Sciatic nerve (tissue), 2 donors: ENCODE measurements around the gene TGIF2. TPM values are rescaled to one million over a fixed set of nuclear protein-coding genes. Genes with fewer than 3 reads are reported as not detected.

ENCODE experiments used
- ATAC-seq: fragments of 200-7000 bp; cut with Tn5 transposase; one replicate; pipeline ENCODE4 v1.9.1; 2020; ENCODE audit warnings: mild to moderate bottlenecking, moderate library complexity
- DNase-seq: peaks from one replicate; pipeline ENCODE4 v3.0.0-alpha.2; 2020; ENCODE audit warnings: low spot score
- intact Hi-C: fragments of 100-400 bp; cut with DNase I; formaldehyde crosslinking; loops from one replicate; pipeline ENCODE4 v1.14.2; 2022
- total RNA-seq: library from RNA; stranded (reverse); fragmentation: NEBNext Ultra II Directional; extraction: Animal tissue kit (Norgen Biotek cat#: 25700); gene quantifications from one replicate; pipeline ENCODE4 v1.2.1, GENCODE V29; 2021
- donor health status: DM: no; HTN: no; CAD: no.
- donor health status: DM: no; HTN: no; CAD: no.

Gene TGIF2
- total RNA-seq, 1 donor from 2014 or later, result 25.3 TPM

DNA sequence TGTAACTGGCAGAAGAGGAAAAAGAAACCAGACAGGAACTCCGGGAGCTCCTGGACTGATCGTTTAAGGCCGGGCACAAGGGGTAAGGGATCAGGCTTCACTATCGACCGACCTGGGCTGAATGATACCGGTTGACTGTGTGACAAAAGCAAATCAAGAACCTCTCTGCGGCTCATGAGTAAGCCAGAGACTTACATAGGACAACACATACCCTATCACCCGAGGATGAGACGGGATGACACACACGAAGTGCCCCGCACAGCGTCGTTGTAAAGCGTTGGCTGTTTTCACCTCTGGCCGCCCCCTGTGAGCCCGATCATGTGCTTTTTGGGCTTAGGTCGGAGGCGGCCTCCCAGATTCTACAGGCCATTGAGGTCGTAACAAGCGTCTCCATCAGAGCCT lies 695 bp upstream of the TGIF2 start:
- ATAC-seq (peak; percentile 30), DNase-seq (peak; percentile 61)
- intact Hi-C loops, result no loop called here

DNA sequence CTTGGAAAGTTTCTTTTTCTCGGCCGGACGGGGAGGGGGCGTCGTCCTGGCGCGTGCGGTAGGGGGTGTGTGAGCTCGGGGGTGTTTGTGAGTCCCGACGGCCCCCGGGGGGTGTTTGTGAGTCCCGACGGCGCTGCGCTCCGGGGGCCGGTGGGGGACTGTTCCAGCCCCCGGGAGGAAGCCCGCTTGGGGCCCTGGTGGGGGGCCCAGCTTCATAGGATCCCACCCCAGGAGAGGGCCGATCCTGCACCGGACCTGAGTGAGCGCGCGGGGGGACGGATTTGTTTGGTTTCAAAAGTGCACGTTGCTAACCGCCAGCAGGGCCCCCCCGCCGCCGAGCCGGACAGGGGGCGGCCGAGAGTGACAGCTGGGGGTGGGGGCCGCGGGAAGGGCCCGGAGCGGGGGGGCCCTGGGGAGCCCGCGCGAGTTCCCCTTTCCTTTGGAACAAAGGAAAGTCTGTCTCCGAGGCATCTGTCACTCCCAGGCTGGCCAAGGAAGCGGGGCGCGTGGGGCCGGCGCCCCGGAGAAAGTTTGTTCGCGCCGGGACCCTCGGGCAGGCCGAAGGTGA lies 485 bp downstream of the TGIF2 start:
- ATAC-seq (peak; percentile 33), DNase-seq (peak; percentile 82)
- intact Hi-C loops, result no loop called here

DNA sequence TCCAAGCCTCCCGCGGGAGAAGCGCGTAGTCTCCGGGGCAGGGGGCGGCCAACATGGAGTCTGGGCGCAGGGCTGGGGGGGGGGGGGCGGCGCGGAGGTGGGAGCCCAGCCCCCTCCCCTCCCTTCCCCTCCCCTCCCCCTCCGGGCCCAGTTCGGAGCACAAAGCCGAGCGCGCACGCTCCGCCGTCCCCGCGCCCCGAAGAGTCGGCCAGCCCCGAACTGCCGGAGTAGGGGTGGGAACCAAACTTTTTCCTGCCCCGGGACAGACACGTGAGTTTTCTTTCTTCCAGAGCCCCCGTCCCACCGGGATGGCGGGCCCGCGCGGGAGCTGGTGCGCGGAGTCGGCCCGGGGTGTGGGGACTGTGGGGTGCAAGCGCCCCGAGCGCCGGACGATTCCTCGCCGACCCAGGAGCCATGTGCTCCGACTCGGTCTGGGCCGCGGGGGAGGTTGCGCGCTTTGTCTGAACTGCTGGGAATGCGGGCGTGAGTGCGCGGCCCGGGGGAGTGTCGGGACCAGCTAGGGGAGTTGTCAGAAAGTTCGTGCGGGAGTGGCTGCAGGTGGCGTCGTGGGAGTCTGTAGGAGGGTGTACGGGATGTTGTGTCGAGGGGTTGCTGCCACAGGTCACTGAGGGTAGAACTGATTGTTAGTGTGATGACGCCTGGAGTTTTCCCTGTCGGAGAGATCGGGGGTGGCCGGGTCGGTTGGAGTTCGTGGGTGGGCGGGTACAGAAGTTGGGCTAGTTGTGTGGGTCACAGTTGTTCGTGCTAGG lies 1.2 kb downstream of the TGIF2 start:
- intact Hi-C loops, result no loop called here
- ATAC-seq (peak; percentile 38), DNase-seq (peak; percentile 79)

DNA sequence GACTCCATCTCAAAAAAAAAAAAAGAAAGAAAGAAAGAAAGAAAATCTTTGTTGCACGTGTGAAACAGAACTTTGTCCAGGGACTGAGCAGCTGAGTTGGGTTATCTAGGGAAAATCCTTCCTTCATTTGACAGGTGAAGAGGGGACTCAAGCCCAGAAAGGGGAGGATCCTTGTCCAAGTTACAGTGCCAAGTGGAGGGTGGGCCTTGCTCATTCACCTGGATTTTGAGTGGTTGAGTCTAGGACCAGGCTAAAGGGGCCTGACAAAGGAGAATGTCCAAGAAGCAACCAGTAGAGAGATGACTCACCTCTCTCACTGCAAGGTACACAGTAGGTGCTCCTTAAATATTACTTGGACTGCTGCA lies 2.7 kb downstream of the TGIF2 start:
- ATAC-seq, result no peak
- intact Hi-C loops, result no loop called here
- DNase-seq, result no peak

DNA sequence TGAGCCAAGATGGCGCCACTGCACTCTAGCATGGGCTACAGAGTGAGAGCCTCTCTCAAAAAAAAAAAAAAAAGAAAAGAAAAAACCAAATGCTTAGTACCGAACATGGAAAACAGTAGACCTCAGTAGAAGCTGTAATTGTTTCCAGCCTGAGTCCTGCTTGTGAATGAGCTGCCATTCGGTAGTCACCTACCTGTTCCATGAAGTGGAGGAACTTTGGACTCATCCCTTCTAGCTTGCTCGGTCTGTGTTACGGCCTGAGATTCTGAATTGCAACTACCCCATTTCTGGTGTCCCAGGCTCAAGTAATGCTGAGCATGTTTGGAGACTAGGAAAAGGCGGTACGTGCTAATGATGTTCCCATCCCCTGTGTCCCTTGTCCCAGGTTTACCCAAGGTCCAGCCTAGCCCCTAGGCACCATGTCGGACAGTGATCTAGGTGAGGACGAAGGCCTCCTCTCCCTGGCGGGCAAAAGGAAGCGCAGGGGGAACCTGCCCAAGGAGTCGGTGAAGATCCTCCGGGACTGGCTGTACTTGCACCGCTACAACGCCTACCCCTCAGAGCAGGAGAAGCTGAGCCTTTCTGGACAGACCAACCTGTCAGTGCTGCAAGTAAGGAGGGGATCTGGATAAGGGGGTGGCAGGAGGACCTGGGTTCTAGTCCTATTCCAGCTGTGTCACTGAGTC lies 5.1 kb downstream of the TGIF2 start:
- DNase-seq (no peak), ATAC-seq (no peak)
- intact Hi-C loops, result no loop called here

DNA sequence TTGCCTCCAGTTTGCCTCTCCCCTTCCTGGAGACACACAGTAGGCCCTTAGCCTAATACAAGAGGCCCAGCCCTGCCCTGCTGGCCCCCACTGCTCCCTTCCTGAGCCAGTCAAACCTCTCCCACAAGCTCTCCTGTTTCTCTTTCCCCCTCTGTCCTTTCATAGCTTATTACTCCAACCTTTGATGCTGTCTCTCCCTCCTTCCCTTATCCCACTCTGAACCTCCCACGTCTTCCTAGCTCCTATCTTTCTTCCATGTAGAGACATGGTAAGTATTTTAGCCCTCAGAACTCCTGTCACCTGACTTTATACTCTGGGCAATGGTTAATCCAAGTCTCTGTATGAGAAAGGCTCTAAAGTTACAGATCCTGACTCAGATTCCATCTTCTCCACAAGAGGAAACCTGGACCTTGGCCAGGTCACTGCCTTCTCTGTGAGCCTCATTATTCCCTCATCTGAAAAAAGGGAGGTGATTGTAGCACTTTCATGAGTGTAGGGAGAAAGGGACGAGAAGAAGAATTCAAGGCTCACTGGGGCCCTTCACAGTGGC lies 6.7 kb downstream of the TGIF2 start:
- DNase-seq, result no peak
- intact Hi-C loops, result no loop called here

DNA sequence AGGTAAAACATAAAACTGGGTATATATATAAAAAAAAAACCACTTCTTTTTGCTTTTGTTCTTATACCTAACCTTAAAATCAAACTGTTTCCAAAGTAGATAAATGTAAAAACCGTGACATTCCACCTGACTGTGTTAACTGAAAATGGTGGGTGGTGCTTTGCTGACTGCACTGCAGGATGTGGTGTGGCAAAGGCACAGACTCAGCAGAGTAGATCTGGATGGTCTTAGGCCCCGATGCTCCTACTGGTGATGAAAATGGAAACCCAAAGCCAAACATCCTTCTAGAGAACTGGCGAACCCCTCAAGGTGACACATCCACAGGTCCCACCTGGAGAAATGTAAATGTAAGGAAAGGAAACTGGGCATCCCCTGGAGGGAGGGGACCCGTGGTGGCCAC lies 8.9 kb downstream of the TGIF2 start:
- DNase-seq (no peak), ATAC-seq (no peak)
- intact Hi-C loops, result no loop called here

More for the DNA sequence above, 6.7 kb downstream of the TGIF2 start:
- no peak for ATAC-seq

DNA sequence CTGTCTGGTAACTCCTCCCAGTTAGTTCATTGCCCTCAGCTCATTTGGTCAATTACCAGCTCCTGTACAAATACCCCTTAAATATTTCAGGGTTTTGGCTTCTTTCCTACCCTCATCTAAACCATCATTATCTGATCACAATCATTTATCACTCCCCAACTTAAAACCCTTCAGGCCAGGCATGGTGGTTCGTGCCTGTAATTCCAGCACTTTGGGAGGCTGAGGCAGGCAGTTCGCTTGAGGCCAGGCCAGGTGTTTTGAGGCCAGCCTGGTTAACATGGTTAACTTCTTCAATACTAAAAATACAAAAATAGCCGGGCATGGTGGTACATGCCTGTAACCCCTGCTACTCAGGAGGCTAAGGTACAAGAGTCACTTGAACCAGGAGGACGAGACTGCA lies 9.4 kb downstream of the TGIF2 start:
- intact Hi-C loops, result no loop called here
- ATAC-seq (no peak), DNase-seq (no peak)

DNA sequence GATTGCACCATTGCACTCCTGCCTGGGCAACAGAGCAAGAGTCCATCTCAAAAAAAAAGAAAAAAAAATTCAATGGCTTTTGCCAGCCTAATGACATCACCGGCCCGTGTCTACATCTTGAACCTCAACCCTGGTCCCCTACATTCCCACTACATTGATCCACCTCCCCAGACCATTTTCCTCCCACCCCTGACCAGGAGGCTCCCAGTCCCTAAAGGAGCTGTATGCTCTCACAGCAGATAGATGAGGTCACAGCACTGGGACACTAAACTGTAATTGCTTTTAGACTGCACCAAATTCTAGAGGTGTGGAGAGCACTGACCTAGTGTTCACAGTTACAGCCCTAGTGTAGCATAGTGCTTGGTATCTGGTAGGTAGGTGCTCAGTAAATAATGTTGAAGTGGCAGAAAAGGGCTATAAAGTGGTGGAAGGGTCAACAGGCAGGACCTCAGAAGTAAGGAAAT lies 10.7 kb downstream of the TGIF2 start:
- ATAC-seq, result no peak
- intact Hi-C loops, result no loop called here

DNA sequence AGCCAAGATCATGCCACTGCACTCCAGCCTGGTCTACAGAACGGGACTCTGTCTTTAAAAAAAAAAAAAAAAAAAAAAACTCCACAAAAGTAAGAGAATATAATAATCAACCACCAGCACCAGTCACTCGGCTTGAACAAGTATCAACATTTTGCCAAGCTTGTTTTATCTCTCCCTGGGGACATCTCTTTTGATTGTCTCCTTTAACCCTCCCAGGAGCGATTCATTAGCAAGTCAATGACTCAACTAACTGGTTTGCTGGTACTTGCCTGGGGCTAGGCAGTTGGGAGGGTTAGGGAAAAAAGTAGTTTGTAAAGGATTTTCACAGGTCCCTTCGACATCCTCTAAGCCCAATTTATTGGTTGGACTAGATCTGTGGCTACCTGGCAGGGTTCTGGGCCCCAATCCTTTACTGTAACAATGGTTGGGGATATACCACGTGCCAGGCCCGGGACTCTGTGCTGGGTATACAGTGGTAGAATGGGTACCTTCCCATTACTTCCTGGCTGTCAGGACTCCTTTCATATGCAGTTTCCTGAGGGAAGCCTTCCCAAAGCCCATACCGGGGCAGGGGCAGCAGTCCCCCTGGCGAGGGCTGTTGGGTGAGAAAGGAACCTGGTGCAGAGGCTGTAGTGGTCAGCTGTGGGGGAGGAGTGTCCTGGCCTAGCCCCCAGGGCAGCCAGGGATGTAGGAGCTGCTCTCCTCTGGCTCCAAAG lies 12.2 kb downstream of the TGIF2 start:
- no peak for DNase-seq
- intact Hi-C loops, result no loop called here
- no peak for ATAC-seq

More for the DNA sequence above, 10.7 kb downstream of the TGIF2 start:
- DNase-seq, result no peak

DNA sequence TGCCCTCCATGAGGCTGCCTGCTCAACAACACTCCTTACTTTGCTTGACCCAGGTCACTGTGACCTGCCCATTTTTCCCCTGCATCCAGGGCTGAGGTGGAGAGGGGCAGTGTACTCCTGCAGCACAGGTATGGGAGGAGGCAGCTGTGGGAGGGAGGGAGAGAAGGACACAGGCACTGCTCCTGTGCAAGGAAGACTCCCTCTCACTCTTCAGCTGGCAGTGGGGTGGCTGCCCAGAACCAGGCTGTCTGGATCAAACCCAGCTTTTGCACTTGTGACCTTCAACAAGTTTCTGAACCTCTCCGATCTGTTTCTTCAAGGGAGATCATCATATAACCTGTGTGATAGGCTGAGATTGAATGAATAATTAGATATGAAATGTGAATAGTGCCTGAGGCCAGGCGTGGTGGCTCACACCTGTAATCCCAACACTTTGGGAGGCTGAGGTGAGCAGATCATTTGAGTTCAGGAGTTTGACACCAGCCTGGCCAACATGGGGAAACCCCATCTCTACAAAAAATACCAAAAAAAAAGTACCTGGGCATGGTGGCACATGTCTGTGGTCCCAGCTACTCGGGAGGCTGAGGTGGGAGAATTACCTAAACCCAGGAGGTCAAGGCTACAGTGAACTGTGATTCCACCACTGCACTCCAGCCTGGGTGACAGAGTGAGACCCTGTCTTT lies 14.1 kb downstream of the TGIF2 start:
- DNase-seq (no peak), ATAC-seq (no peak)
- intact Hi-C loops, result no loop called here

DNA sequence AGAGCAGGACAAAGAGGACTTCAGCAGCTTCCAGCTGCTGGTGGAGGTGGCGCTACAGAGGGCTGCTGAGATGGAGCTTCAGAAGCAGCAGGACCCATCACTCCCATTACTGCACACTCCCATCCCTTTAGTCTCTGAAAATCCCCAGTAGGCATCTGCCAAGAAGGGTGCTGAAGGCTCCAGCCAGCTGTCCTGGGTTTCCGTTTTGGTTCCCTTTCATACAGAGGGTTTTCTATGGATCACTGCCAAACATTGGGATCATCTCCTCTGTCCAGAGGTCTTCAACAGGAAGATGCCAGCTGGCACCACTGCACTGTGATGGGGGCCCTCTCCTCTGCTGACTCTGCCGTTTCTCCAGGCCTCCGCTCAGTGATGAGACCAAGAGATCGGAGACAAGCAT lies 17.9 kb downstream of the TGIF2 start:
- ATAC-seq (no peak), DNase-seq (no peak)
- intact Hi-C loops, result loop anchor here (5.0 kb wide), 1 partner anchor 34 kb away; no protein-coding TSS in a partner anchor

DNA sequence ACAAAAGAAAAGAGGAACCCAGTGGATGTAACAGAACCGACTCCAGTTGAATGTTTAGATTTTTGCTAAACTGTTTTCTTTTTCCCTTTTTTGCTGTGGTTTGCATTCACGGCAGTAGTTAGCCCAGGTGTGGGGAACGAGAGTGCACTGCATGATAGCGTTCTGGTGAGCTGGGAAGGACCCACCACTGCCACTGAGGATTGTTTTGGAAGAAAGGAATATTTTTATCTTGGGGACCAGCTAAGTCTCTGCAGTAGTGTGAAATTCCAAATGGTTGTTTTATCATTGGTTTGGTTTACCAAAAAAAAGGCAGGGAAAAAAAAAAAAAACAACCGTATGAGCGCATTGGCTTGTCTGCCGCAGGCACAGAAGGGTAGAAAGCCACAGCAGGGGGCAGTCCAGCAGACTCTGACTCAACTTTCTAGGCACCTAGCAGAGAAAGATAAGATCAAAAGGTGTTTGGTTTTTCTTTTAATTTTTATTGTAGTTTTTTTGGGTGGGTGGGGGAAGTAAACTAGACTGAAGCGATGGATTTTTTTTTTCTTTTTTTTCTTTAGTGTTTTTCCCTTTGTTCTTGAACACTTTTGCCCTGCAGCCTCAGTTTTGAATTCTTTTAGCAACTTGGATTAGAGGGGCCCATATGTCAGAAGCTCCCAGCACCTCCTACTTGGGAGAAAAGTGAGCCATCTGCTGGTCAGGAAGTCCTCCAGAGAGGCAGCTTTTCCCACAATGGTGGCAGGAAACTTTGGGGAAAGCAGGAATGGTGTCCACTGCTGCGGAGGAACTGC lies 18.7 kb downstream of the TGIF2 start:
- intact Hi-C loops, result loop anchor here (5.0 kb wide), 1 partner anchor 35 kb away; no protein-coding TSS in a partner anchor
- DNase-seq (no peak), ATAC-seq (peak; percentile 67)

DNA sequence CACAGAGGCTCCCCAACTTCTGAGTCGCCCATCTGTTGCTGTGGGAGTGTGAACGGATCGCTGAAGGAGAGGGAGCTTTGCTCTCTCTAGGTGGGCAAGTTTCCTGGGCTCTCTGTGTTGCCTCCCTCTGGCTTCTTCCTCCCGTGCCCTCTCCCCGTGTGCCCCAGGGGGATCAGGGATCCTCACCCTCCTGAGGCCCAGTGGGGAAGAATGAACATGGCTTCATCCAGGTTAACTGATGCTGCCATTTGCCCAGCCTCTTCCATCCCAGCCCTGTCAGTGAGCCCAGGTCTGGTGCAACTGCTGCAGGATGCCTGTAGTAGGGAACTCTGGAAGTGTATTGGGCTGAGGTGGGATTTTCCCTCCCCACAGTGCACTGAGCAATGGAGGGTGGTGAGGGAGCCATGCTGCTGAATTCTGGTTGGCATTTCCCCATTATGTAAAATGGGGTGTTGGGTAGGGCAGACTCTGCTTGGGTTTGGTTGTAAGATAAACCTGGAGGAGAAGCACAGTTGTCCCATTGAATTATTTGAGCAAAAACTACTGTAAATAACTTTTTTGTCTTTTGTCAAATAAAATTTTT lies 20.0 kb downstream of the TGIF2 start:
- no peak for ATAC-seq
- no peak for DNase-seq
- intact Hi-C loops, result loop anchor here (5.0 kb wide), 1 partner anchor 36 kb away; no protein-coding TSS in a partner anchor

DNA sequence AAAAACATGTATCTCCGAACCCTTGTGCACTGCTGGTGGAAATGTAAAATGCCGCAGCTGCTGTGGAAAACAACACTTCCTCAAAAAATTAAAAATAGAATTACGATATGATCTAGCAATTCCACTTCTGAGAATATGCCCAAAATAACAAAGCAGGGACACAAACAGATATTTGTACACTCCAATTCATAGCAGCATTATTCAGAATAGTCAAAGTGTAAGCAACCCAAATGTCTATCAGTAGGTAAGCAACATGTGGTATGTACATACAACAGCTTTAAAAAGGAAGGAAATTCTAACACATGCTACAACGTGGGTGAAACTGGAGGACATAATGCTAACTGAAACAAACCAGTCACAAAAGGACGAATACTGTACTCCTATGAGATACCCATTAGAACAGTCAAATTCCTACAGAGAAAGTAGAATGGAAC lies 26.5 kb downstream of the TGIF2 start:
- DNase-seq (no peak), ATAC-seq (peak; percentile 23)
- intact Hi-C loops, result no loop called here

DNA sequence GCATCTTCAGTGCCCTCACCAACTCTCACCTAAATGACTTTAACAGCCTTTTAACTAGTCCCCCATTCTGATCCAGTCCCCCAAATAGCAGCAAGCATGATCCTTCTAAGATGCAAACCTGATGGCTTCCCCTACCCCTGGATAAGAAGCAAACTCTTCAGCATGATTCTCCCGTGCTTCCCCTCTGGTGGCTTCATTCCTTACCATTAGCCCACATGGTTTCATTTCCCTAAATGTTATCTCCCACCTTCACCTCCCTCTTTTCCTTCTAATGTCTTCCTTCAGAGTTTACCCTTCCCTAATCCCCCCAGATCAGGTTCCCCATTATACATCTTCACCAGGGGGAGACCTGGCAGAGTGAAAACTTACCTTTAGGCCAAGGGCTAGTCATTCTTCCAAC lies 28.1 kb downstream of the TGIF2 start:
- ATAC-seq, result no peak
- intact Hi-C loops, result no loop called here

DNA sequence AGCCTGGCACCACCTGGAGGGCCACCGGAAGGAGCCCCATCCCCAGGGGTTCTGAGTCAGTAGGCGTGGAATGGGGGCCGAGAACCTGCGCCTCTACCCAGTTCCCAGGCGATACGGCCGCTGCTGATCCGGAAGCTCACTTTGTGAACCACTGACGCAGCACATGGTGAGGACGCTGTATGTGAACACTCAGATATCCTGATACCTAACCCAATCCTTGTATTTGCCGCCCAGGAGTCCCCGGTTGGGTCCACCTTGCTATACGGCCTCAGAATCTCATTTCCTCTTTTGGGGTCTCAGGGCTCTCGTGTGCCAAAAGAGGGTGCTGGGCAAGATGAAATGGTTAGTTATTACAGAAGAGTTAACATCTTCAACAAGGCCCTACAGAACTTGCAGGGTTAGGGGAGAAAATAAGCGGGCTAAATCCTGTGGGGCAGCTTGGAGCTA lies 31.6 kb downstream of the TGIF2 start:
- intact Hi-C loops, result no loop called here
- peak; percentile 66 for DNase-seq
- peak; percentile 46 for ATAC-seq

More for the DNA sequence above, 28.1 kb downstream of the TGIF2 start:
- DNase-seq, result no peak
